Sigmoid colon (tissue), 4 donors: Measurements from ENCODE around the gene ETV6.

Experiments
- EP300 ChIP-seq, 4 donors: sonication (generic); formaldehyde crosslinking; IDR thresholded peaks; one replicate each; pipeline ENCODE4 v1.6.1; 2017; ENCODE audit warnings: antibody characterized with exemption in 4 of 4
- POLR2A ChIP-seq, 2 donors: fragments of 450-650 bp; IDR thresholded peaks; one replicate each; pipeline ENCODE4 v1.6.1; 2016; ENCODE audit warnings: antibody characterized with exemption in 2 of 2, mild to moderate bottlenecking in 2 of 2, moderate library complexity in 2 of 2
- POLR2AphosphoS5 ChIP-seq, 4 donors: sonication (generic); formaldehyde crosslinking; IDR thresholded peaks; one replicate each; pipeline ENCODE4 v1.6.1; 2017; ENCODE audit warnings: antibody characterized with exemption in 4 of 4
- TF ChIP-seq, protein P1 (sequence below), 4 experiments: fragments of 450-650 bp in 3 of 4; fragments of 200-600 bp in 1 of 4; IDR thresholded peaks; one replicate each; pipeline ENCODE4 v1.5.1; 2016 to 2019; ENCODE audit warnings: antibody characterized with exemption in 4 of 4, mild to moderate bottlenecking in 3 of 4, moderate library complexity in 2 of 4

GRCh38 chr12:11916113-11916512, 266.6 kb downstream of the ETV6 start:
- TF ChIP-seq EP300 (IDR thresholded peaks at IDR 0.05) = no peak
- TF ChIP-seq, protein P1, sequence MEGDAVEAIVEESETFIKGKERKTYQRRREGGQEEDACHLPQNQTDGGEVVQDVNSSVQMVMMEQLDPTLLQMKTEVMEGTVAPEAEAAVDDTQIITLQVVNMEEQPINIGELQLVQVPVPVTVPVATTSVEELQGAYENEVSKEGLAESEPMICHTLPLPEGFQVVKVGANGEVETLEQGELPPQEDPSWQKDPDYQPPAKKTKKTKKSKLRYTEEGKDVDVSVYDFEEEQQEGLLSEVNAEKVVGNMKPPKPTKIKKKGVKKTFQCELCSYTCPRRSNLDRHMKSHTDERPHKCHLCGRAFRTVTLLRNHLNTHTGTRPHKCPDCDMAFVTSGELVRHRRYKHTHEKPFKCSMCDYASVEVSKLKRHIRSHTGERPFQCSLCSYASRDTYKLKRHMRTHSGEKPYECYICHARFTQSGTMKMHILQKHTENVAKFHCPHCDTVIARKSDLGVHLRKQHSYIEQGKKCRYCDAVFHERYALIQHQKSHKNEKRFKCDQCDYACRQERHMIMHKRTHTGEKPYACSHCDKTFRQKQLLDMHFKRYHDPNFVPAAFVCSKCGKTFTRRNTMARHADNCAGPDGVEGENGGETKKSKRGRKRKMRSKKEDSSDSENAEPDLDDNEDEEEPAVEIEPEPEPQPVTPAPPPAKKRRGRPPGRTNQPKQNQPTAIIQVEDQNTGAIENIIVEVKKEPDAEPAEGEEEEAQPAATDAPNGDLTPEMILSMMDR (IDR thresholded peaks at IDR 0.05) = no peak
- TF ChIP-seq POLR2A (IDR thresholded peaks at IDR 0.05) = no peak
- TF ChIP-seq POLR2AphosphoS5 (IDR thresholded peaks at IDR 0.05) = no peak
